Measurements from ENCODE around the gene GPR78. TPM values are rescaled to one million over a fixed set of nuclear protein-coding genes. Genes with fewer than 3 reads are reported as not detected.

GPR78 gene
- total and polyA plus RNA-seq, 2 of the 8 experiments (the other 6 are each of a cell fraction or from before 2014, with no cell fraction given): 1.0 to 3.0 TPM

GRCh38 chr4:8586246-8586645 is 6.1 kb downstream of the GPR78 start (continued):
- TF ChIP-seq CHD7 (IDR thresholded peaks at IDR 0.05; ENCODE audit: insufficient replicate concordance, low read length) (no peak), ASH2L (IDR thresholded peaks at IDR 0.05; ENCODE audit: low read length) (no peak), JUND (IDR thresholded peaks at IDR 0.05; ENCODE audit: low read length) (no peak)

Data from H1 (cell line).